Testis (tissue), 3 donors: ENCODE data around the gene RASGEF1C. TPM values are rescaled to one million over a fixed set of nuclear protein-coding genes. Genes with fewer than 3 reads are reported as not detected.

Experiments used
- DNase-seq: peaks from one replicate; pipeline ENCODE4 v3.0.0-alpha.2; 2019
- H3K27ac ChIP-seq, 2 donors: fragments of 200-600 bp; sonication (generic); one replicate each; pipeline ENCODE4 v1.5.1; 2019
- H3K27me3 ChIP-seq: fragments of 200-600 bp; sonication (generic); one replicate; pipeline ENCODE4 v1.5.1; 2019
- H3K36me3 ChIP-seq: fragments of 200-600 bp; sonication (generic); one replicate; pipeline ENCODE4 v1.5.1; 2017; ENCODE audit warnings: low read depth; ENCODE audit errors: missing control alignments
- H3K4me1 ChIP-seq: fragments of 200-600 bp; sonication (generic); one replicate; pipeline ENCODE4 v1.5.1; 2019
- H3K4me3 ChIP-seq, 2 donors: fragments of 200-600 bp; sonication (generic); one replicate each; pipeline ENCODE4 v1.5.1; 2017 to 2019
- H3K9me3 ChIP-seq: fragments of 200-600 bp; sonication (generic); one replicate; pipeline ENCODE4 v1.5.1; 2017
- CTCF ChIP-seq, 3 experiments: fragments of 450-650 bp in 2 of 3; fragments of 200-600 bp in 1 of 3; sonication (generic) in 1 of 3; IDR thresholded peaks; one replicate each; pipeline ENCODE4 v1.5.1; 2016 to 2019; ENCODE audit warnings: antibody characterized with exemption in 3 of 3, mild to moderate bottlenecking in 2 of 3, moderate library complexity in 1 of 3
- POLR2A ChIP-seq: fragments of 450-650 bp; IDR thresholded peaks from one replicate; pipeline ENCODE4 v1.6.1; 2017; ENCODE audit warnings: antibody characterized with exemption, mild to moderate bottlenecking, moderate library complexity
- WGBS, 2 donors: methylation state at CpG; one replicate each; pipeline ENCODE4 v1.1.5; 2018; 5-methylcytosine and 5-hydroxymethylcytosine counted together
- intact Hi-C: fragments of 100-400 bp; cut with DNase I; formaldehyde crosslinking; loops from one replicate; pipeline ENCODE4 v1.15.1; 2023; ENCODE audit warnings: low total_unique reads
- polyA plus RNA-seq: library from polyadenylated mRNA; stranded (reverse); fragments of 350-450 nt; fragmentation: Illumina TruSeq; extraction: RNeasy Lipid Tissue Mini Kit (QIAGEN cat#74804); gene quantifications from one replicate; pipeline ENCODE4 v1.2.3, GENCODE V29; 2014; ENCODE audit warnings: low read depth, low replicate concordance; ENCODE audit not compliant: insufficient read depth
- total RNA-seq, 2 donors: library from RNA; depleted of rRNA; stranded (reverse); fragments of >200 nt; gene quantifications; one replicate each; pipeline ENCODE4 v1.2.3, GENCODE V29; 2016

RASGEF1C gene
- total and polyA plus RNA-seq, 3 donors from 2014 or later = 8.0 to 19.0 (median 8.5) TPM

GRCh38 chr5:180241600-180241999 lies 32.6 kb upstream of the RASGEF1C start:
- intact Hi-C loops = no loop called here
- TF ChIP-seq POLR2A (no peak), CTCF (IDR thresholded peaks at IDR 0.05) (no peak)
- H3K27me3 ChIP-seq = no peaks in the 10 kb centered on the region
- WGBS, 2 donors = 84 to 96% methylated on average over 4 to 5 of the region's 5 CpGs
- H3K27ac ChIP-seq = no peak overlapping the region
- no peak overlapping the region for H3K4me3 ChIP-seq
- H3K9me3 ChIP-seq = no peaks in the 10 kb centered on the region
- no peak for DNase-seq
- H3K36me3 ChIP-seq = no peaks in the 10 kb centered on the region
- H3K4me1 ChIP-seq = no peaks in the 10 kb centered on the region

- DNase-seq = no peak
- no peaks in the 10 kb centered on the region for H3K9me3 ChIP-seq
- no peak overlapping the region for H3K4me3 ChIP-seq
- H3K4me1 ChIP-seq = no peaks in the 10 kb centered on the region
- intact Hi-C loops = no loop called here
- 98 to 100% methylated on average over 2 of the region's 2 CpGs for WGBS, 2 donors
- H3K36me3 ChIP-seq = no peaks in the 10 kb centered on the region
- H3K27ac ChIP-seq = no peak overlapping the region
- H3K27me3 ChIP-seq = no peaks in the 10 kb centered on the region
- TF ChIP-seq CTCF (IDR thresholded peaks at IDR 0.05) (no peak), POLR2A (no peak)
These were observed 29.6 kb upstream of the RASGEF1C start for GRCh38 chr5:180238631-180239030.

- Histone ChIP-seq H3K4me3 (no peak overlapping the region), H3K4me1 (no peaks in the 10 kb centered on the region), H3K9me3 (no peaks in the 10 kb centered on the region), H3K27ac (no peak overlapping the region), H3K27me3 (no peaks in the 10 kb centered on the region), H3K36me3 (no peaks in the 10 kb centered on the region)
- intact Hi-C loops = no loop called here
- DNase-seq = no peak
- 94 to 100% methylated on average over 1 of the region's 1 CpG for WGBS, 2 donors
- TF ChIP-seq POLR2A (no peak), CTCF (IDR thresholded peaks at IDR 0.05) (no peak)
These were observed 26.8 kb upstream of the RASGEF1C start for GRCh38 chr5:180235846-180236245.

GRCh38 chr5:180235077-180235476 lies 26.1 kb upstream of the RASGEF1C start:
- Histone ChIP-seq H3K4me1 (no peaks in the 10 kb centered on the region), H3K27me3 (no peaks in the 10 kb centered on the region), H3K4me3 (no peak overlapping the region), H3K27ac (no peak overlapping the region), H3K9me3 (no peaks in the 10 kb centered on the region), H3K36me3 (no peaks in the 10 kb centered on the region)
- no peak for DNase-seq
- TF ChIP-seq CTCF (IDR thresholded peaks at IDR 0.05) (no peak), POLR2A (no peak)
- intact Hi-C loops = no loop called here
- WGBS, 2 donors = 84 to 88% methylated on average over 5 of the region's 5 CpGs

GRCh38 chr5:180234271-180234670 lies 25.3 kb upstream of the RASGEF1C start:
- Histone ChIP-seq H3K36me3 (no peaks in the 10 kb centered on the region), H3K4me1 (no peaks in the 10 kb centered on the region), H3K27me3 (no peaks in the 10 kb centered on the region), H3K9me3 (no peaks in the 10 kb centered on the region), H3K27ac (no peak overlapping the region), H3K4me3 (no peak overlapping the region)
- TF ChIP-seq POLR2A (no peak), CTCF (IDR thresholded peaks at IDR 0.05) (no peak)
- no peak for DNase-seq
- WGBS, 2 donors = 91 to 93% methylated on average over 15 of the region's 15 CpGs
- intact Hi-C loops = no loop called here
